ENCODE results near the gene KRT75.

Gene KRT75

DNA sequence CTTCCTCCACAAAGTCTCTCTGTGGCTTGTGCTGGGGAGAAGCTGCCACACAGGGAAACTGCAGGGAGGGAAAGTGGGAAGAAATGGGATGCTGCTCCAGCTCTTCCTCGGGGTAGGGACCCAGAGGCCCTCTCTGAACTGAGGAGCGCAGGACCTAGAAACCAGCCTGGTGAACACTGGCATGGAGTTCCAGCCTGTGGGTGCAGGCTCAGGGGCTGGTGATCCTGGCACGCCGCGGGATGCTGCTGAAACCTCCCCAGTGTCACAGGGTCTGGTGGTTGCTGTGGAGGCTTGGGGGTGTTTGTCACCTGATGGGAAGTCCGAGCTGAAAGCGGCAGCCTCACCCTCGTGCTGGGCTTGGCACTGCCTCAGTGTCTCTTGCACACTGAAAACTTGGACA, 5.2 kb upstream of the KRT75 start:
- DNase-seq, result no peak

GRCh38 chr12:52438305-52439301, 4.4 kb upstream of the KRT75 start:
- no peak for DNase-seq

DNA sequence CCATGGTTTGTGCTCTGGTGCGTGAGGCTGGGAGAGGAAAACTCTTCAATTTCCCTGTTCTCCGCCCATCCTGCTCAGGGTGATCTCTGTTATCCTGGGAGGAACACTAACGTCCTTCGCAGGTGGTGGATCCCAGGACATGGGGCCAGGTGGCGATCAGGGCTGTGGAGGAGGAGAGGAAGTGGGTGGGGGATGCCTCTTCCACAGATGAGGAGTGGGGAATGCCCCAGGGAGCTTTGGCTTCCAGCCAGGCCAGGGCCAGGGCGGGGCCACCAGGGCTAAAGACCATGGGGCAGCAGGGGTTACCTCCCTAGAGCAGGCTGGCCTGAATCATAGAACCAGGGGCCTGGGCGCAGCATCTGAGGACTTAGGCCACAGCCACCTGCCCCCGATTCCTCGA, 3.3 kb upstream of the KRT75 start:
- no peak for DNase-seq

DNA sequence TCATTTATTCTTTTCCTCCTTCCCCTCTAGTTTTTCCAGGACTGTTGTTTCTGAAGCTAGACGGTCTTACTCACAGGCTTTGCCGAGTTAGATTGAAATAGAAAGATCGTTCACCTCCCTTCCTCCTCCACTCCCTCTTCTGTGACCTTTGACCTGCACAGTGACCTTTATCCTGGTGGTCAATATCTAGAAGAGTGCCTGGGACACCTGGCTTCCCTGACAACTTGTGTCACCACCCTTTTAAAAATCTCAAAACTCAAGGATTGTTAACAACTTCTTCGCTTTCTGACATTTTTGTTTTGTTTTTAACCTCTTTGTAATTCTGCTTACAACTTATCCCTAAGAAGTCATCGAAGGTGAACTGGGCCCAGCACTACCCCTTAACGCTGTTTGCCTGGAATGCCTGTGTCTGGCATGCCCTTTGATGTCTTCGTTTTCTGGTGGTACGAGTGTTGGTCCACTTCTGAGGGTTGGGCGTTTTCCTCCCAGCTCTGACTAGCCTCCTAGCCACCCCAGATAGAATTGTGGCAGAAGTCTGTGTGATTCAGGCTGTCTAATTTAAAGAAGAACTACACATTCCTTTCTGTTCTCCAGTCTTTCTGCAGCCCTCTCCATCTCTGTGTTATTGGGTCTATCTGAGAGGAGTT, 2.8 kb upstream of the KRT75 start:
- no peak for DNase-seq

GRCh38 chr12:52436000-52436827, 2.0 kb upstream of the KRT75 start:
- no peak for DNase-seq

DNA sequence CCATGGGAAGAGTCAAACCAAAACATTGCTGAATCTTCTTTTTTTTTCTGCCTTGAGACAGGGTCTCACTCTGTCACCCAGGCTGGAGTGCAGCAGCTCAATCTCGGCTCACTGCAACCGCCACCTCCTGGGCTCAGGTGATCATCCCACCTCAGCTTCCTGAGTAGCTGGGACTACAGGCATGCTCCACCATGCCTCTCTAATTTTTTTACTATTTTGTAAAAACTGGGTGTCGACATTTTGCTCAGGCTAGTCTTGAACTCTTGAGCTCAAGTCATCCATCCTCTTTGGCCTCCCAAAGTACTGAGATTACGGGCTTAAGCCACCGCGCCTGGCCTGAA, 1.5 kb upstream of the KRT75 start:
- DNase-seq, result no peak

DNA sequence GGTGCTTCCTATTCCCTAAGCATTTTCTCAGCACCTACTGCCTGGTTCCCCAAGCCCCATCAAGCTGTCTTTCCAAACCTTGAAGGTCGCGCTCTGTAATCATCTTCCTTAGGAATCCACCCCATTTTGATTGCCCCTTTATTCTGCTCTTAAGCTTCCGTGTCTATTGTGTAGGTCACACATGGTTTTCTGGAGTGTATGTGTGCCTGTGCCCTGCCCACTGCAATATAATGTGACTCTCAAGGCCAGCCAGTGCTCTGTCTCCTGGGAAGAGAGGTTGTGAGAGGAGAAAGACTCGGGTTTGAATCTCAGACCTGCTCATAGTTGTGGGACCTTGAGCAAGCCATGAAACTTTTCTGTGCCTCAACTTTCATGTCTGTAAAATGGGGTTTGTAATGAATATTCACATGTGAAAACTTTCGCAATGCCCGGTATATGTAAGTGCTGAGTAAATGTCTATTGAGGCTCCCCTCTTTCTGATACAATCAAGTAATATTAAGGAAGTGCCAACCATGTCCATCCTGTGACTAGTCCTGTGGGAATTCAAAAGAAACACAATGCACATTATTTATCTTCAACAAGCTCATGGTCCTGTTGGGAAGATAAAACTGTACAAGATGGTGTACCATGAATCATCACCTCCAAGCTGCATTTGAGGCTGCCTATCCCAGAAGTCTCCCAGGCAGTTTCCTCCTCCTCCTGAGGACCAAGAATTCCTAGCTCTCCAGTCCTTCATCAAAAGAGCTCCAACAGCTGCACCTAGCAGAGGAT, 774 bp upstream of the KRT75 start:
- DNase-seq, result no peak

DNA sequence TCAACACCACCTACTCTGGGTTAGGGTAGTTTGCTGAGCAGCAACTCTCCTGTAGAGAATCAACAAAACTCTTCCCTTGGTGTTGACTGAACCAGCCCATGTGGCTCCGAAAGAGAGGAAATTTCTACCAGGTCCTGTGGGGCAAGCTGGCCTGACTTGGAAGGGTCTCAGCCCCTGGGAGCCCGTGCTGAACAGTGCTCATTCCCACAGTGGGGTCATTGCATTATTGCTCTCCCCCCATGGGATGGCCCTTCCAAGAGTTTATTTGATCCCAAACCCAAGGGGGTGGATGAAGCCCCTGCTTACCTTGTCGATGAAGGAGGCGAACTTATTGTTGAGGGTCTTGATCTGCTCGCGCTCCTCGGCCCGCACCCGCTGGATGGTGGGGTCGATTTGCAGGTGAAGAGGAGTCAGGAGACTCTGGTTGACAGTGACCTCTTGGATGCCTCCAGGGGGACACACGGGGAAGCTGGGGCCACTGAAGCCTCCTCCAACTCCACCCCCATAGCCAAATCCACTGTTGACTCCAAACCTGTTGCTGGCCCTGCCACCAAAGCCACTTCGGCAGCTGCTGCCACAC, 580 bp downstream of the KRT75 start:
- no peak for DNase-seq

DNA sequence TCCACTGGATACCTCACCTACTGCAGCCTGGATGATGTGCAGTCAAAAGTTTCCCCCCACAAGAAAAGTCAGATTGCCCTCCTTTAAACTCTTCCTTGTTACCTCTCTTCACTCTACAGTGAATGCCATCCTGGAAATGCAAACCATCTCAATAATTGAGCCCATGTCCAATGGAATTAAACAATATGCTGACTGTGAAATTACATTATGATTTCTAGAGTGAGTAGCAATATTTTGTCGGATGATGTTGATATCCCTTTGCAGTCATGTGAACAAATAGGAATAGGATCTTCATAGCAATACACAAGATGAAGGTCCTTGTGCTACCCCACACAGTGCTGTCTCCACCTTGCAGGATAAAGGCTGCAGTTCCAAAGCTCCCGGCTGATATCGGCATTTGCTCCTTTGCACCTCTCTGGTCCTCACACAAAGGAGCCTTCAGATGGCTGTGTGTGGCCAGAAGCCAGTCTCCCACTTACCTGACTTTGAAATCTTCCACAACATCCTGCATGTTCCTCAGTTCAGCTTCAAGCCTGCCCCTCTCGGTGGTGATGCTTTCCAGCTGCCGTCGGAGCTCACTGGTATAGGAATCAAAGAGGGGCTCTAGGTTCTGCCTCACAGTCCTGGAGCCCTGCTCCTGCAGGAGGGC, 1.5 kb downstream of the KRT75 start:
- no peak for DNase-seq

GRCh38 chr12:52428121-52428520, 6.0 kb downstream of the KRT75 start:
- no peak for DNase-seq

DNA sequence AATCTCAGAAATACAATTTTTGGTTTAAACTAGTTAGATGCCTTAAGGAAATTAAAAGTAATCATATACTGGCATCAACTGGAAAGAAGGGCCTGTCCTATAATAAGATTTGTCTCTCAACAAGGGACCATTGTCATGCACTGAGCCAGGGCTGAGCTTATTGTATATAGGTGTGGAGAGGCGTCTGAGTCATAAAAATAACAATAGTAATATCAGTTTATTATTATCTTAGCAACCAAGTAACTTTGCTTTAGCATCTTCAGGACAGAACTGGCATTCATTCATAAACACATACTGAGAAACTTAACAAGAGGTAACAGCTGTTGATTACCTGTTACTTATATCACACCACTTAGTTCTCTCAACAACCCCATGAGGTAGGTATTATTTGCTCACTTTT, 7.1 kb downstream of the KRT75 start:
- DNase-seq, result no peak

DNA sequence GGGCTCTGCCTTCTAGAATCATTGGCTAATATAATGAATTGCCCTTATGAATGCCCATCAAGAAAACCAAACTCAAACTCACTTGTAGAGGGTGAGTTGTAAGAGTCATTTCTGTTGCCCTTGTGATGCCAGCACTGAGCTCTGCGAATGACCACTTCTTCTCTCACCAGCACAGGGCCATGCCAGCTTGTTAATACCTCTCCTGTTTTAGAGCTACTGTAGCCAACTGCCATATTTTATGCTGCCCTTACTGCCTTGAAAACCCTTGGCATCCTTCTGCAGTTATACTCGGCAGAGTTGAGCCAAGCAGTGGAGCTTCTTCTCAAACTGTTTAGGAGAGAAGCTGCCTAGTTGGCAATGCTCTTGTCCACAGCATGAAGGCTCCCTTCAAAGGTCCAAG, 8.1 kb downstream of the KRT75 start:
- no peak for DNase-seq

DNA sequence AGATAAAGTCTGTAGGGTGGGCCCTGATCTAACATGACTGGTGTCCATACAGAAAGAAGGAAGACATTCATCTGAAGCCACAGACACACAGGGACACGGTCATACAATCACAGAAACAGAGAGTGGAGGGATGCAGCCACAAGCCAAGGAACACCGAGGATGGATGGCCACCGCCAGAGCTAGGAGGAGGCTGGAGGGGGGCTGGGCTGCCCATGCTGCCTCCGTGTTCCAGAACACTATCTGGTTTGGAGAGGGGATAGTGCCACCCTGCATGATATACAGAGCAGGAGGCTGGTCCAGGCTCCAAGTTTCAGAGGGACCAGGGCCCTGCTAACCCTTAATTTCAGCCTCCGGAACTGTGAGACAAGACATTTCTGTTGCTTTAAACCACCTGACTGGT, 8.7 kb downstream of the KRT75 start:
- DNase-seq, result no peak

- DNase-seq, result no peak
Observed at GRCh38 chr12:52423661-52424500, 10.3 kb downstream of the KRT75 start.

DNA sequence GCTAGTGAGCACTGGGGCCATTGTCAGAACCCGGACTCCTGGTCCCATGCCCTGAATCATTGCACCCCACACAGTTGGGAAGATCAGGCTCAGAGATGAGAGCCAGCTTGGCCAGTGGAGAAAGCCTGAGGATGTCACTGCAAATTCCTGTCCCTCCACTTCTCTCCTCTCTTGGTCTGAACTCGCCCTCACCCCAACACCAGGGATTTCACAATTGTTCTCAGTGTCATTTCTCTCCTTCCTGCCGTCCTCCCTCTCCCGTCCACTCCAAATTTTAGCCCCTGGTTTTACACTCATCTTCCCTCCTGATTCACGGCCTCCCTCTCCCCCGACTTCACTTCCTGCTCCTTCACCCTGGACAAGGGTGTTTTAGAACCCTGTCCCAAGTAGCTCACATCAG, 11.1 kb downstream of the KRT75 start:
- no peak for DNase-seq

- no peak for DNase-seq
Observed at GRCh38 chr12:52419656-52420055, 14.5 kb downstream of the KRT75 start.

DNA sequence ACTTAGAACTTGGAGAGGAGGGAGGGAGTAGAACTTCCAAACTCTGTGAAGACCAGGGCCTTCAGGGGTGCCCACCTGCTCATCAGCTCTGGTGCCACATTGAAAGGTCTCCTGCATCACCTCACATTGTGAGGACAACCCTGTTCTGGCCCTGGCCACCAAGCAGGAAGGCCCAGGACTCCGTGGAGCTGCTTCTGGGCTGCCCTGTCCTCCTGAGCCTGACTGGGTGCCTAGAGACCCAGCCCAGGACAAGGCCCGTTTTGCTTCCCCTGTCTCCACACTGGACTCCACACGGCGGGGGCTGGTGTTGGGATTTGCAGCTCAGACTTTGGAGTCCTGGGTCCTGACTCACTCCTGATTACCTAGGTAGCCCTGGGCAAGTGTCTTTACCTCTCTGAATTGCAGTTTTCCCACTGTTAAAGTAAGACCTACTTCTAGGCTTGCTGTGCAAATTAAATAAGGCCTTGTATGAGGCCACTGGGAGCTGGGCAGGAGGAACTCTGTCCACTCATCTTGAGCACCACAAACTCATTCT, 15.5 kb downstream of the KRT75 start:
- DNase-seq, result no peak

DNA sequence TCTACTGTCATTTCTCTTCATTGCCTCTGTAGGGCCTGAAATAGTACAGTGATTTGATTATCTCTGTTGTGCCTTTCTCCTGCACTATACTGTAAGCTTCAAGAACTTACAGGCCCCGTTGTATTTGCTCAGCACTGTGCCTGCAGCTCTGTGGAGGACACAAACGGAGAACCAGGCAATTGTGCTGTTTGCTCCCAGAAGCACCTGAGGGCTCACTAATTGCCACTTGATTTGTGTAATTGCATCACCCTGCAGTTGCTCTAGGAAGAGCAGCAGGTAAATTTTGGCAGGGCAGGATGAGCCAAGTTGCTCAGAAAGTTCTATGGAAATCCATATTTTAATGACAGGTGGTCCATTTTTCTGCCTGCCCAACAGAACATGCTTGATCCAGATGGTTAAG, 16.4 kb downstream of the KRT75 start:
- DNase-seq, result no peak

DNA sequence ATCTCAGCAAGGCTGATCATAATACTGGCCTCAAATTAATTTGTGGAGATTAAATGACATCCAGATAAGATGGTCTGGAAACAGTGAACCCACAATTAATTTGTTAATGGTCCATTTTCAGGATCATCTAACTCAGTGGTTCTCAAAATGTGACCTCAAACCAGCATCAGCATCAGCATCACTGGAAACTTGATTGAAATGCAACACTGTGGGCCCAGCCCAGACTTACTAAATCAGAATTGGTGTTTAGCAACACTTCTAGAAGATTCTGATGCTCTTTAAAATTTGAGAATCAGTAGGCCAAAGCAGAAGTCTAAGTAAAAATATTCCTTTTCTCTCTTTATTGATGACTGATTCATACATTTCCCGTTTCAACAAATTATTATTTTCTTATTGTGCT, 17.4 kb downstream of the KRT75 start:
- DNase-seq, result no peak

- DNase-seq, result no peak
Observed at GRCh38 chr12:52415870-52416750, 18.1 kb downstream of the KRT75 start.
